Activated CD4-positive, alpha-beta T cell treated with anti-CD3 and anti-CD28 coated beads for 1 hour (primary cell): ENCODE results near the gene IGF1R.

Experiments used
- DNase-seq: peaks from one replicate; pipeline ENCODE4 v3.0.0-alpha.2; 2020

IGF1R gene

DNA sequence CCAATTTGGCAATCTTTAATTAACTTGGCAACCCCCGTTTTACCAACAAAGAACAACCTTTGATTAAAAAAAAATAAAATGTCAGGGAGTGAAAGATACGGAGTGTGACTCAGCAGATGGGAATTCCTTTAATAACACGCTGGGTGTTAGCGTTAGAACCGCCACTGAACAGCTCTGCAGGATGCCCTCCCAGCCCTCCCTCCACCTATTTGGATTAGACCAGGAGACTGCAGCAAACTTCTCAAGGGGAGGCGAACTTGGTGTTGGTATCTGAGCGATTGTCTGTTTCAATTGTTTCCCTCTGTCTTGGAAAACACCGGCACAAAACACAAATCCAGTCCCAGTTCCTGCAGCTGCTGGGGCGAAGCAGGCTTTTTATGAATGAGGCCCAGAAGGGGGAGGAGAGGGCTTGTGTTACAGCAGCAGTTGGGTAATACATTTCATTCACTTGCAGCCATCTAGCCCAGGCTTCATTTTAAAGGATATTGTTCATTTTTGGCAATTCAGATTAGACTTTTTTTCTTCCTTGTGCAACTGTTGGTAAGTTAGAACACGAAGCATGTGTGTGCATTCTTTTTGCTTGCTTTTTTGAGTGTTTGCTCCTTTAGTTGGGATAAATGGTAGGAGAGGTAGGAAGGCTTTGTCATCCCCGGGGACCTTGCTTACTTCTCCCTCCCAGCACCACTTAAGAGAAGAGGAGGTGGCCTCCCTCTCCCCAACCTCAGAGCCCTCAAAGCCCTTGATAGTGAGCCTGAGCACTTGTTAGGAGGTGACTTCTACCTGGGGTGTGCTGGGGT is 152.3 kb downstream of the IGF1R start:
- DNase-seq: no peak

DNA sequence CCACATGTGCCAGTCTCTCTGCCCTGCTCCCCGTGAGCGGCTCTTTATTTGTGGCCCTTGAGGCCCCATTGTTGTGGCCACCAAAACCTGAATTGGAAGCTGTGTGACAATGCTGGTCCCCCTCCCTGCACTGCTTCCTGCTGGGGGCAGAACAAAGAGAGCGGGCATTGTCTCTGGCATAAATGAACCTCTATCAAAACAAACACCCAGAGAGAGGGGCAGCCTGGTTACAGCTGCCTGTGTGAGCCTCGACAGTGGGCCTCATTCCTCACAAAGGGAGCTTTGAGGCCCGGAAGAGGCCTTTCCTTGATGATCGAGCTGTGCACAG is 152.9 kb downstream of the IGF1R start:
- DNase-seq: no peak

DNA sequence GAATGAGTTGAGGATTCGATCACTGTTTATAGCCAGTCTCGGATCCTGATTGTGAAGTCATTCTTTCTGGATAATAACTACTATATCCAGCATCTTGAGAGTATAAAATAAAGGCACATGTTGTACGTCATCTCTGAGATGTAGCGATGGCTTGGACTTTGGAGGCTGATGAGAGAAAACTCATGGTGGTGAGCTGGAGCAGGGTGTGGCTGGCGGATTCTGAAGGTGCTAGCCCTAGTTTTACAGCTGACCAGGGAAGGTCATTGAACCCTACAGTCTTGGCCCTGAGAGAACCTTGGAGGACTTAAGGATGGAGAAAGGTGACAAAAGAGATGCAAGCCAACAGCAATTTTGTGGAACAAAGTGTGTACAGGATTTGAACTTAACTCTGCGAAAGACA is 153.8 kb downstream of the IGF1R start:
- DNase-seq: no peak

GRCh38 chr15:98803228-98804056 is 155.1 kb downstream of the IGF1R start:
- no peak for DNase-seq

DNA sequence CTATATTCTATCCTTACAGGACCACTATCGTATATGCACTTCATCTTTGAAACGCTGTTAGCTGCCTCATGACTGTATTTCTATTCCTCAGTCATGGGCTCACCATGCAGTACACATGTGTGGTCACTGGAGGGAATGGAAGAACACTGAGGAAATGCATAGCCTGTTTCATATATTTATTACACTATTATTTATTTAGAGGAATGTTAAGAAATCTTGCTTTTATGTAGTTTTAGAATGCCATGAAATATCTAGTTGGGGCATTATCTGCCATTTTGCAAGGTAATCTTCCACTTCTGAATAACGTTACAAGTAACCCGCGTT is 155.7 kb downstream of the IGF1R start:
- DNase-seq: no peak

- no peak for DNase-seq
These were observed 157.3 kb downstream of the IGF1R start for GRCh38 chr15:98805434-98806274.

DNA sequence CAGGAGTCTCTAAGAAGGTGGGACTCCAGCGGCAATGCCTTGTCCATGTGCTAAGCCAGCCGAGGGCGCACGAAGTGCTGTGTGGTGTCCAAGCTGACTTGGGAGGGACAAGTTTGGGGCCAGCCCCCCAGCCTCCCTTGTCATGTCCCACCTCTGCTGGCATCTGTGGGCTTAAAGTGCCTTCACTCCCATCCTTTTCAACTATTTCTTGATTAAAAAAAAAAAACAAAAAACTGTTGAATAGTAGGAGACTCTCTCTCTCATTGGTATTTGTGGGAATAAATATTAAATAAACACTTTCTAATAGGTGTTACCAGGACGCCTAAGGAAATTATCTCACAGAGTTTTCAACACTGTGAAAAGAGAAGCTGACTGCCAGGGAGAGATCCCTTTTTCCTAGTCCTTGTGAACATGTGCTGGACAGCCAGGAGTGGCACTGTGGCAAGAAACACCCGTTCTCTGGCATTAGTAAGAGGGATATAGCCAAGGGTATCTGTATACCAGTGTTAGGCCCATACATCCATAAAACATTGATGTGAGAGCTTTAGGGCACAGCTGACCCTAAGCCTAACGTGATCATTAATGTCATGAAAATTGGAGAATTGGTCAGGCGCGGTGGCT is 158.0 kb downstream of the IGF1R start:
- DNase-seq: no peak

DNA sequence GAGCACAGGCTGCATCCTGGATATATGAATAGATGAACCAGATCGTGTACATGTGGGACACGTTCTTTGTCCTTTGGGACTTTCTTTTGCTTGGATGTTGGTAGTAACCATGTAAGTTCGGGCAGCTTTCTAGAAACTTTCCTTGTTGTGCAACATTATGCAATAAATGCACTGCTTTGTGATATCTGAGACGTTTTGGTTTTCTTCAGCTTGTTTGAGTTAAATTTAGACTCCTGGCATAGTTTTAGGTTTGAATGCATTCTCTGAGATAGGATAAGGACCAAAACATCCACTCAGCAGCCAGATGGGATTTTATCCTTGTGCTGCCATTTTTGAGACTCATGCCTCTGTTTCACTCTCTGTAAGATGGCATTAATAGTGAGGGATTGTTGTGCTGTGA is 158.9 kb downstream of the IGF1R start:
- no peak for DNase-seq

DNA sequence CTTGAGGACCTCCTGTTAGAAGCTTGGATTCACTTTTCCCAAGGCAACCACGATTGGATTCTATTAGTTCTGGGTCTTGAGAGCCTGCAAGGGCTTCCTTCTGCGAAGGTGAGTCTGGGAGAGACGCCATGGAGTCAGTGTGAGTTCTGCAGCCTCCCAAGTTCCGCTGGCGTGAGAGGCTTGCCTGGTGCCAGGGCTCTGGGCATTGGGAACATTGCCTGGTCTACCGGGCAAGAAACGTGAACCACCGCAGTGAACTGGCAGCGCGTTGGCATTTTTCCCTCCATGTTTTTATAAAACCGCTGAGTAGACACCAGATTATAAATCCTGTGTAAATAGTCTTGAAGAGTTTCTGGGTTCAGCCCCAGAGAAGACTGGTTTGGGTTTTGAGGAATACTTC is 160.9 kb downstream of the IGF1R start:
- DNase-seq: no peak

DNA sequence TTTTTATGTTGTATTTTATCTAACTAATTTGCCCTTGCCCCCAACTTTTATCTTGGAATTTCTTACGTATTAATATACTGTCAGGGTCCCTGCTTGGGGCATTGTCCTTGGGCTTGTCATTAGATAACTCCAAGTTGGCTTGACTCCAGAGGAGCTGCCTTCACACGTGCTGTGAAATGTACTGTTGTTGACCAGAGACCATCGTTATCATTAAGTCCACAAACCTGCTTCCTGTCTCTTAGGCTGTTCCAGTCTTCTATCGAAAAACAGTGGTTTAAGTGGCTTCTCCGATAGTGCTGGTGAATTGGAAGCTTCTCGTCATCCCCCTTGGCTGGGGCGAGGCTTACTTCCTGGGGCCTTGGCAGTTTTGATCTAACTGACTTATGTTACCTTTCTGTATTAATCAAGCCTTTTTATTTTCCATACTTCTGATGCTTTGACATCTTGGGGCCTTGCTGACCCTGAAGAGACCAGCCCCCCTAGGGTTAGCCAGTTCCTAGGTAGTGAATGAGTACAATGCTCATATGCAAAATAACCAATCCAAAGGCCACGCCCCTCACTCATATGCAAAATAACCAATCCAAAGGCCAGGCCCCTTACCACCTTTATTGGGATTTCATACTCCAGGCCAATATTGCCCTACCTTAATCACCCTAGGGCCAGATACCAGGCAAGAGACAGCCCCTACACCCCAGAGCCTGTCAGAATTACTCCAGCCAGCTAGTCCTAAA is 164.5 kb downstream of the IGF1R start:
- DNase-seq: no peak

DNA sequence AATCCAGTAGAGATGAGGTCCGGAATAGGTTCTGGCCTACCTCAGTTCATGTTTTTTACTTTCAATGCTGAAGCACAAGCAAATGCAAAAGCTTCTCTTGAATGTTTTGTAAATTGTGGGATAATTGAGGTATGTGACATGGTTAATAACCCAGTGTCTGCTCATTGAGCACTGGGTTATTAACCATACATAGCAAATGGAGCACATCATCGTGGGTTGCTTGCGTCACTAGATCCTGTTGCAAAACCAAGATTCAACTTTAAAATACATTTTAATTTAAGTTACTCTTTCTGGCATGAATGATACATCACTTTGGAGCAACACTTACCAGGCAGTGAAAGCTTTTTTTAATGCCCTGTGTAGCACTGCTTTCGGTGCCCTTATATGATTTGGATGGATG is 165.6 kb downstream of the IGF1R start:
- no peak for DNase-seq

DNA sequence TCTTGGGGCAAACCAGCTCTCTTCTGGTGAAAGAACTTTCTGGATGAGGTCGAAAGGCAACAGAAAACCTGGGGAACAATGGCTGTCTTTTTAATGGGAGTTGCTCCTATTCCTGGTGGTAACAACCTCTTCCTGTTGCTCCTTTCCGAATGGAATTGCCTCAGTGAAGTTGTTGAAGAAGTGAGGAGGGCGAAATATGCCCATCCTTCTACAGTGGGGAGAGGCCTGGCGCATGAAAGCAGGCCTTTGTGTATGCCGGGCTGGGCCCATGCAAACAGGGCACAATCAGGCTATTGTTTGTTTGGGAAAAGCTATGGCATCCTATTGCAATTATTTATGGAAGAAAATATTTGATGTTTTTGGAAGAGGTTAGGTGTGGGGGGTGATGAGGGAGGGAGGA is 166.9 kb downstream of the IGF1R start:
- DNase-seq: no peak

DNA sequence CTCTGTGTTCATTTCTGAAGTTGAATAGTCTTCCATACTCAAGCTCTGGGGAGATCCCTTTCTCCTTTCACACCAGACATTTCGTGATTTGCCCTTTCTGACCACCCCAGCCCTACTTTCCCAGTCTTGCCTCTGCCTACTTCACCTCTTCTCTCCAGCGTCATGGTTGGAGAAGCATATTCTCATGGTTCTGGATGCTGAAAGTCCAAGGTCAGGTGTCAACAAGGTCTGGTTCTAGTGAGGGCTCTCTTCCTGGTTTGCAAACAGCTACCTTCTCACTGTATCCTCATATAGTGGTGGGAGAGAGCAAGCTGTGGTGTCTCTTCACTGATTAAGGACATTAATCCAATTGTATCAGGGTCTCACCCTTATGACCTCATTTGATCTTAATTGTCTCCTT is 169.4 kb downstream of the IGF1R start:
- no peak for DNase-seq

DNA sequence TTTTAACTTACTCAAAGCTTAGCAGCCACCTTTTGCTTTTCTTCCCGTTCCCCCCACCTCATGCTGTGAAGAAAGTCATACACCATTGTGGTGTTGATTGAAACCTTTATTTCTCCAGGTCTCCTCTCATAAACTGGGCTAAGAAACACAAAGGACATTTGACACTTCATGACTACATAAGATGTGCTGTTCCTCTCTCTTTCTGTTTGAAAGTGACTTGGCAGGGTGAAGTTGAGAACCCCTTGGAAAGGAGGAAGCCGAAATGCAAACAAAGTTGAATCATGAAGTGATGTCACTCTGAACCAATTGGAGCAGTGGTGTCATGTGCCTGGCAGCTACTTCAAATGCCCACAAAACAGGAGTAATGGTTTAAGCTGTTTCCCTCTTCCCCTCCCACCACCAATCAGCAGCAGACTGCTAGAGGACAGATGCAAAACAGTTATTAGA is 174.7 kb downstream of the IGF1R start:
- no peak for DNase-seq

DNA sequence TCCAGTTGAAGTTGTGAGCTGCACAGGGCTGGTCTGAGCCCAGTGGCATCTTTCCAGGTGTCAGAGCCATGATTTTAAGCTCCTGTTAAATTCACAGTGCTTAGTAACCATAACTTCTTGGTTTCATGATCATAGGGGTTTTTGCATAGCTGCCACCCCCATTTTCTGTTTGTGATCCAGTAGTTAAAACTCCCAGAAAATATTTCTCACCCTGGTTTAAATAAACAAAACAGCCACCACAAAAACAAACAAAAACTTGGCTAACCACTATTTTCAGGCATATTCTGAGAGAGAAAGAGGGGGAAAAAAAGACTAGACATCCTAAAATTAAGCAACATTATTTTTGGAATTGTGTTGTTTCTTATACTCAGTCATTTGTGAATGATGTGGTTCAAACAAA is 175.3 kb downstream of the IGF1R start:
- DNase-seq: no peak

DNA sequence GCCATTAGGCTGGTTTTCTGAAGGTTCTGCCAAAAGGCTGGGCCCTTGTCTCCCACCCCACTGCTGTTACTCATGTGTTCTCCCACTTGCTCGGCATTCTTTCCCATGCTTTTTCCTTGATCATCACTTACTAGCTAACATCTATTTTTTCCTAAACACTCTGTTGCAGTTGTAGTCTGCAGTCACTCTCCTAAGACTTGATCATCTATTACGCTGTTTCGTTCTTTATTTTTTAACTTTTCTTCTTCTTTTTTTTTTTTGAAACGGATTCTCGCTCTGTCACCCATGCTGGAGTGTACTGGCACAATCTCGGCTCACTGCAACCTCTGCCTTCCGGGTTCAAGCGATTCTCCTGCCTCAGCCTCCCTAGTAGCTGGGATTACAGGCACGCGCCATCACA is 176.3 kb downstream of the IGF1R start:
- no peak for DNase-seq

DNA sequence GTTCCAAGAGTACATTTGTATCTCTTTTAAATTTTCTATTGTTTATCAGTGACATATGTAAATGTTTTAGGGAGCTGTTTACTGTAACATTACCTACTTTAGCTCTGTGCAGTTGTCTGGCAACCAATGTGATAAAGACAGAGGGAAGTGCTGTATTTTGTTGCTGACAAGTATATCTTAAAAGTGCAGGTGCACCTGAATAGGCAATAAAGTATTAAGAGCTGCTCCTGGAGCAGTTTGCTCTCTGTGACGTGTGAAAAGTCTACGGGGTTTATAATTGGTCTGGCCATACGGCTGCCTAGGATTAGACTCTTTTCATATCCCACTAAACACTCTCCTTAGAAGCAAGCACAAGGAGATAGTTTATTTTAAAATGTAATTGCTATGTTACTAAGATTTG is 178.3 kb downstream of the IGF1R start:
- no peak for DNase-seq

DNA sequence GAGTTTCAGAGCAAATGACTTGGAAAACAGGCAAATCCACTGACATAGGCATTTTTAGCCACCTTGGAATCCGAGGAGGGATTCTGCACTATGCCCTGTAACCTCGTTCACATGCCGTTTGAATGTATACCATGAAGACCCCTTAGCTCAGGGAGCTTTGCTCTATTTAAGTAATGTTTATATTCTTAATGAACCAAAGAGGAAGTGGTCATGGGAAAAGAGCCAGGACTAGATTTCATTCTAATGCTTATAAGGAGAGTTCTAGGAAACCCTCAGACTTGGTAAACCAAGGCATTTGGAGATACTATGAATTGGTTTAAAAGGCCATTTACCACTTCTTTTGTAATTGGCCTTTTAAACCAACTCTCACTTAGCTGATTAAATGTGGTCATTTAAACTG is 178.9 kb downstream of the IGF1R start:
- DNase-seq: no peak

DNA sequence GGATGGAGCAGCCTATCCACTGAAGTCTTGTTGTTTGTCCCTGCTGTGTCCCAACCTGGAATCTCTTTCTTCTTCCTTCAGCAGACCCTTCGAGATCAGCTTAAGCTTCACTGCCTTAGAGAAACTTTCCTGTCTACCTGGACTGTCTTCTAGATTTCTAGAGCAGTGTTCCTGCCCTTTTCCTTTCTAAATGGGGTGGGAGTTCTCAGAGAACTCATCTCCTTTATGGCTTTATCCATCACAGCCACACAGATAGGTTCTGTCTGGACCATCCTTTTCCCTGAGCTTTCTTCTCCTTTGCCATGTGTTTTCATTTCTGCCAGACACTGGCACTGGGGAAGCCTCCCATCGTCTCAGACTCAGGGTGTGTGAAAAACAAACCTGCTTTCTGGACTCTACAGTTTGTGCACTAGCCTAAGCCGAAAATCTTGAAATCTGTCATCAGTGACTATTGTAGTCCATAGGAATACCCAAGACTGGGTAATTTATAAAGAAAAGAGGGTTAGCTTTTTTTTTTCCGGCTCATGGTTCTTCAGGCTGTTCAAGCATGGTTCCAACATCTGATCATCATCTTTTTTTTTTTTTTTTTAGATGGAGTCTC is 181.8 kb downstream of the IGF1R start:
- DNase-seq: no peak

GRCh38 chr15:98834976-98835375 is 186.6 kb downstream of the IGF1R start:
- DNase-seq: no peak

- DNase-seq: no peak
These were observed 187.5 kb downstream of the IGF1R start for GRCh38 chr15:98835876-98836275.
